ENCODE data around the gene GNB5. TPM values are rescaled to one million over a fixed set of nuclear protein-coding genes. Genes with fewer than 3 reads are reported as not detected.
A peak's percentile ranks its signal among the peaks of the same experiment; 100 is the strongest.

GNB5 gene
- total and polyA plus RNA-seq, 2 of the 13 experiments (the other 11 are each of a cell fraction or from before 2014, with no cell fraction given) = 13.7 to 14.4 TPM

DNA sequence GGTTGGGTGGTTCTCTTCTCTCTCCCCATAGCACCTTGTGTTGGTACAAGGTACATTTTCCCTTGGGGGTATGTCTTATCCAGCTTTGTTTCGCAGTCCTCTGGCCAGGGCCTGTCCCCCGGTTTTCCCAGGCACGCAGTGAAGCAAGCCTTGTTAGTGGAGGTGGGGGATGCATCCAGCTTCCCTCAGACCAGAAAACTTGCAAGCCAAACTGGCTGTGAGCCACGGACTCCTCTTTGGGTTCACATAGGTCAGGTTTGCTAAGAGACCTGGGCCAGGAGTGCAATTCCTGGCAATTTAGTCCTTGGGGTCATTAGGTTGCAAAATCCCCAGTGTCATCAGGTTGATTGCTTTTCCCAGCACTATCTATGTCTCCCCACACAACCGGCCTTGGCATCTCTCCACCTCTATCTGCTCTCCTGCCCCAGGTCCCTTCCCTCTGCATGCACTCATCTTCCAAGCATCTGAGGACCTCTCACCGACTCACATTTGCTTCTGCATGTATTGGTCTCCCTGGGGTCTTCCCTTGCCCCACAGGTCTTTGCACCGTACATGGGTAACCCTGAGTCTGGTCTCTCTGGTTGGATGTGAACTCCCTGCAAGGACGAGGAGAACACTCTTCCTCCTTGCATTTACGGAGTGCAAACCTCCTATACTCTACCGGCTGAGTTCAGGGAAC, 112.9 kb downstream of the GNB5 start (continued):
- TF ChIP-seq PRPF4 (IDR thresholded peaks at IDR 0.05; ENCODE audit: low read depth, low read length, poor library complexity, severe bottlenecking) = no peak
- TF ChIP-seq ZNF891 (CRISPR knock-in tag; IDR thresholded peaks at IDR 0.05) = no peak; the same call in 1 of the 2 replicates
- TF ChIP-seq GTF3A (CRISPR knock-in tag; conservative IDR thresholded peaks at IDR 0.05) = no peak
- TF ChIP-seq FOXJ3 (CRISPR knock-in tag; IDR thresholded peaks at IDR 0.05; ENCODE audit: borderline replicate concordance) = peak; percentile 38; the same call in 1 of the 2 replicates
- TF ChIP-seq CCDC6 (CRISPR knock-in tag; IDR thresholded peaks at IDR 0.05) = no peak
- peak in 1 of 2 experiments; percentile 42; a peak in 1 of 4 replicates for TF ChIP-seq ATF4 (CRISPR knock-in tag; IDR thresholded peaks at IDR 0.05)
- TF ChIP-seq RNF2 (conservative IDR thresholded peaks at IDR 0.05; ENCODE audit: low read depth) = no peak
- no peak for TF ChIP-seq ZNF17 (CRISPR knock-in tag; IDR thresholded peaks at IDR 0.05)
- no peak for TF ChIP-seq BHLHE40 (IDR thresholded peaks at IDR 0.05; ENCODE audit: low read length)
- TF ChIP-seq ZNF652 (CRISPR knock-in tag; IDR thresholded peaks at IDR 0.05; ENCODE audit: borderline replicate concordance, low read depth) = no peak
- TF ChIP-seq ZFP90 (CRISPR knock-in tag; IDR thresholded peaks at IDR 0.05; ENCODE audit: borderline replicate concordance) = 0 out of 2 replicates have a peak, but pooled peaks have one; percentile 45
- TF ChIP-seq, protein P1, sequence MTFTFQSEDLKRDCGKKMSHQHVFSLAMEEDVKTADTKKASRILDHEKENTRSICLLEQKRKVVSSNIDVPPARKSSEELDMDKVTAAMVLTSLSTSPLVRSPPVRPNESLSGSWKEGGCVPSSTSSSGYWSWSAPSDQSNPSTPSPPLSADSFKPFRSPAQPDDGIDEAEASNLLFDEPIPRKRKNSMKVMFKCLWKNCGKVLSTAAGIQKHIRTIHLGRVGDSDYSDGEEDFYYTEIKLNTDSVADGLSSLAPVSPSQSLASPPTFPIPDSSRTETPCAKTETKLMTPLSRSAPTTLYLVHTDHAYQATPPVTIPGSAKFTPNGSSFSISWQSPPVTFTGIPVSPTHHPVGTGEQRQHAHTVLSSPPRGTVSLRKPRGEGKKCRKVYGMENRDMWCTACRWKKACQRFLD (CRISPR knock-in tag; IDR thresholded peaks at IDR 0.05; ENCODE audit: borderline replicate concordance) = 0 out of 2 replicates have a peak, but pooled peaks have one; percentile 47
- no peak for TF ChIP-seq ZNF713 (CRISPR knock-in tag; IDR thresholded peaks at IDR 0.05)
- peak; percentile 87 for TF ChIP-seq NR2F2 (IDR thresholded peaks at IDR 0.05; ENCODE audit: borderline replicate concordance, low read depth)
- no peak for TF ChIP-seq ZNF7 (CRISPR knock-in tag; IDR thresholded peaks at IDR 0.05)
- TF ChIP-seq HHEX (CRISPR knock-in tag; IDR thresholded peaks at IDR 0.05) = no peak
- TF ChIP-seq FOXA3 (CRISPR knock-in tag; IDR thresholded peaks at IDR 0.05) = peak; percentile 41
- peak; percentile 46; the same call in 1 of the 2 replicates for TF ChIP-seq MIER3 (CRISPR knock-in tag; IDR thresholded peaks at IDR 0.05; ENCODE audit: borderline replicate concordance)
- no peak for TF ChIP-seq ZSCAN20 (CRISPR knock-in tag; IDR thresholded peaks at IDR 0.05; ENCODE audit: borderline replicate concordance)
- TF ChIP-seq ZFP36L2 (CRISPR knock-in tag; IDR thresholded peaks at IDR 0.05) = no peak
- TF ChIP-seq RFXAP (CRISPR knock-in tag; IDR thresholded peaks at IDR 0.05; ENCODE audit: borderline replicate concordance) = peak; percentile 63; the same call in 1 of the 2 replicates
- peak; percentile 12; the same call in 1 of the 2 replicates for TF ChIP-seq MIXL1 (CRISPR knock-in tag; IDR thresholded peaks at IDR 0.05)
- TF ChIP-seq, protein P2, sequence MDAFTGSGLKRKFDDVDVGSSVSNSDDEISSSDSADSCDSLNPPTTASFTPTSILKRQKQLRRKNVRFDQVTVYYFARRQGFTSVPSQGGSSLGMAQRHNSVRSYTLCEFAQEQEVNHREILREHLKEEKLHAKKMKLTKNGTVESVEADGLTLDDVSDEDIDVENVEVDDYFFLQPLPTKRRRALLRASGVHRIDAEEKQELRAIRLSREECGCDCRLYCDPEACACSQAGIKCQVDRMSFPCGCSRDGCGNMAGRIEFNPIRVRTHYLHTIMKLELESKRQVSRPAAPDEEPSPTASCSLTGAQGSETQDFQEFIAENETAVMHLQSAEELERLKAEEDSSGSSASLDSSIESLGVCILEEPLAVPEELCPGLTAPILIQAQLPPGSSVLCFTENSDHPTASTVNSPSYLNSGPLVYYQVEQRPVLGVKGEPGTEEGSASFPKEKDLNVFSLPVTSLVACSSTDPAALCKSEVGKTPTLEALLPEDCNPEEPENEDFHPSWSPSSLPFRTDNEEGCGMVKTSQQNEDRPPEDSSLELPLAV (CRISPR knock-in tag; conservative IDR thresholded peaks at IDR 0.05; ENCODE audit: low read depth) = no peak
- peak; percentile 80 for TF ChIP-seq GATAD2A (CRISPR knock-in tag; IDR thresholded peaks at IDR 0.05)
- no peak for TF ChIP-seq PCBP2 (optimal IDR thresholded peaks at IDR 0.05; ENCODE audit: low read depth, low read length, poor library complexity, severe bottlenecking)
- TF ChIP-seq TEAD2 (CRISPR knock-in tag; IDR thresholded peaks at IDR 0.05) = no peak
- 0 out of 2 replicates have a peak, but pooled peaks have one; percentile 8 for TF ChIP-seq KAT8 (CRISPR knock-in tag; IDR thresholded peaks at IDR 0.05)
- TF ChIP-seq ZSCAN30 (CRISPR knock-in tag; IDR thresholded peaks at IDR 0.05) = no peak
- TF ChIP-seq FOSL2 (CRISPR knock-in tag; IDR thresholded peaks at IDR 0.05) = peak; percentile 62
- TF ChIP-seq NBN (conservative IDR thresholded peaks at IDR 0.05) = no peak
- peak; percentile 61; the same call in 1 of the 2 replicates for TF ChIP-seq KAT7 (CRISPR knock-in tag; IDR thresholded peaks at IDR 0.05; ENCODE audit: borderline replicate concordance)

All from HepG2 (cell line).